GM13976 (cell line): Measurements from ENCODE around the gene SLC36A4.

Experiments used
- DNase-seq: peaks from one replicate; pipeline ENCODE4 v3.0.0; 2012; ENCODE audit warnings: low spot score
- in situ Hi-C: fragments of 300-500 bp; cut with MboI; formaldehyde crosslinking; loops from one replicate; pipeline ENCODE4 v1.12.0; 2022; ENCODE audit warnings: low sequenced_read_pairs, mixed read lengths, inconsistent platforms; ENCODE audit not compliant: unreplicated experiment
- TF ChIP-seq, protein P1 (sequence below): IDR thresholded peaks from 2 replicates; pipeline ENCODE4 v1.5.1; 2012; ENCODE audit warnings: borderline replicate concordance, mild to moderate bottlenecking; ENCODE audit not compliant: insufficient read depth; ENCODE audit errors: extremely low read depth, missing control alignments, control extremely low read depth

Gene SLC36A4

DNA sequence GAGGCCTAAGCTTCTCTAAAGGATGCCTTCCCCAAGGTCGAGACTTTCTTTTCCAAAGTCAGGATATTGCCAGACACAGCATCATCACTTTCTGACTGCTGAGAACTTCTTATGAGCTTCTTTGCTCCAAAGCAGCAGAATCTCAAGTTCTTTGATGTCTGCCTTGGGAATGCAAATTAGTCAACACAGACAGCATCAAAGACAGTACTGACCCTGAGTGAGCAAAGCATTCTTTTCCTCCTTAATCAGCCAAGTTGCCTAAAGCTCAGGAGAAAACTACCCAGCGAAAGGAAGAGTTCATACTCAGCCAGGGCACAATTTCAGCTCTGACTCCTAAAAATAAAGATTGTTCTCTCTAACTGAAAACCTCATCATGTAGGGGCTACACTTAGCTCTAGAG lies 98.0 kb downstream of the SLC36A4 start:
- DNase-seq, result no peak
- in situ Hi-C loops, result no loop called here
- TF ChIP-seq, protein P1, sequence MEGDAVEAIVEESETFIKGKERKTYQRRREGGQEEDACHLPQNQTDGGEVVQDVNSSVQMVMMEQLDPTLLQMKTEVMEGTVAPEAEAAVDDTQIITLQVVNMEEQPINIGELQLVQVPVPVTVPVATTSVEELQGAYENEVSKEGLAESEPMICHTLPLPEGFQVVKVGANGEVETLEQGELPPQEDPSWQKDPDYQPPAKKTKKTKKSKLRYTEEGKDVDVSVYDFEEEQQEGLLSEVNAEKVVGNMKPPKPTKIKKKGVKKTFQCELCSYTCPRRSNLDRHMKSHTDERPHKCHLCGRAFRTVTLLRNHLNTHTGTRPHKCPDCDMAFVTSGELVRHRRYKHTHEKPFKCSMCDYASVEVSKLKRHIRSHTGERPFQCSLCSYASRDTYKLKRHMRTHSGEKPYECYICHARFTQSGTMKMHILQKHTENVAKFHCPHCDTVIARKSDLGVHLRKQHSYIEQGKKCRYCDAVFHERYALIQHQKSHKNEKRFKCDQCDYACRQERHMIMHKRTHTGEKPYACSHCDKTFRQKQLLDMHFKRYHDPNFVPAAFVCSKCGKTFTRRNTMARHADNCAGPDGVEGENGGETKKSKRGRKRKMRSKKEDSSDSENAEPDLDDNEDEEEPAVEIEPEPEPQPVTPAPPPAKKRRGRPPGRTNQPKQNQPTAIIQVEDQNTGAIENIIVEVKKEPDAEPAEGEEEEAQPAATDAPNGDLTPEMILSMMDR, result no peak
